Measurements from ENCODE around the gene LIPN. TPM values are rescaled to one million over a fixed set of nuclear protein-coding genes. Genes with fewer than 3 reads are reported as not detected.

Gene LIPN
- total RNA-seq, 1 donor from 2014 or later = not detected

- intact Hi-C loops (cut with DNase I) = no loop called here
These were observed 15.8 kb upstream of the LIPN start for GRCh38 chr10:88744002-88744401.

GRCh38 chr10:88745633-88746032 is 14.2 kb upstream of the LIPN start:
- Histone ChIP-seq H3K4me1 (no peaks in the 10 kb centered on the region), H3K27ac (no peak overlapping the region), H3K27me3 (no peaks in the 10 kb centered on the region), H3K4me3 (no peak overlapping the region), H3K36me3 (no peaks in the 10 kb centered on the region), H3K9me3 (peaks cover 4% of the 10 kb centered on the region)
- TF ChIP-seq POLR2A (IDR thresholded peaks at IDR 0.05) (no peak), POLR2AphosphoS5 (IDR thresholded peaks at IDR 0.05; ENCODE audit: insufficient read depth in 1 of 2, low read depth in 1 of 2) (no peak), CTCF (IDR thresholded peaks at IDR 0.05) (no peak)
- intact Hi-C loops (cut with DNase I) = no loop called here
- no peak for DNase-seq (ENCODE audit: extremely low spot score in 2 of 2)

More at GRCh38 chr10:88744002-88744401, 15.8 kb upstream of the LIPN start:
- Histone ChIP-seq H3K27me3 (no peaks in the 10 kb centered on the region), H3K4me1 (no peaks in the 10 kb centered on the region), H3K27ac (no peak overlapping the region), H3K36me3 (no peaks in the 10 kb centered on the region), H3K4me3 (no peak overlapping the region), H3K9me3 (peaks cover 4% of the 10 kb centered on the region)
- TF ChIP-seq CTCF (IDR thresholded peaks at IDR 0.05) (no peak), POLR2AphosphoS5 (IDR thresholded peaks at IDR 0.05; ENCODE audit: insufficient read depth in 1 of 2, low read depth in 1 of 2) (no peak), POLR2A (IDR thresholded peaks at IDR 0.05) (no peak)
- DNase-seq (ENCODE audit: extremely low spot score in 2 of 2) = no peak

GRCh38 chr10:88754287-88754686 is 5.5 kb upstream of the LIPN start:
- Histone ChIP-seq H3K4me3 (no peak overlapping the region), H3K27ac (no peak overlapping the region), H3K9me3 (no peaks in the 10 kb centered on the region), H3K4me1 (no peaks in the 10 kb centered on the region), H3K36me3 (no peaks in the 10 kb centered on the region), H3K27me3 (no peaks in the 10 kb centered on the region)
- TF ChIP-seq POLR2A (IDR thresholded peaks at IDR 0.05) (no peak), POLR2AphosphoS5 (IDR thresholded peaks at IDR 0.05; ENCODE audit: insufficient read depth in 1 of 2, low read depth in 1 of 2) (no peak), CTCF (IDR thresholded peaks at IDR 0.05) (no peak)
- intact Hi-C loops (cut with DNase I) = no loop called here
- DNase-seq (ENCODE audit: extremely low spot score in 2 of 2) = no peak

GRCh38 chr10:88755753-88756152 is 4.1 kb upstream of the LIPN start:
- intact Hi-C loops (cut with DNase I) = no loop called here
- no peak overlapping the region for H3K4me3 ChIP-seq
- H3K9me3 ChIP-seq = no peaks in the 10 kb centered on the region
- TF ChIP-seq CTCF (IDR thresholded peaks at IDR 0.05) (no peak), POLR2A (IDR thresholded peaks at IDR 0.05) (no peak), POLR2AphosphoS5 (IDR thresholded peaks at IDR 0.05; ENCODE audit: insufficient read depth in 1 of 2, low read depth in 1 of 2) (no peak)
- no peaks in the 10 kb centered on the region for H3K4me1 ChIP-seq
- no peak for DNase-seq (ENCODE audit: extremely low spot score in 2 of 2)
- no peak overlapping the region for H3K27ac ChIP-seq
- H3K36me3 ChIP-seq = no peaks in the 10 kb centered on the region
- no peaks in the 10 kb centered on the region for H3K27me3 ChIP-seq

GRCh38 chr10:88756660-88757059 is 3.2 kb upstream of the LIPN start:
- DNase-seq (ENCODE audit: extremely low spot score in 2 of 2) = no peak
- Histone ChIP-seq H3K27ac (no peak overlapping the region), H3K4me3 (no peak overlapping the region), H3K9me3 (no peaks in the 10 kb centered on the region), H3K36me3 (no peaks in the 10 kb centered on the region), H3K4me1 (no peaks in the 10 kb centered on the region), H3K27me3 (no peaks in the 10 kb centered on the region)
- intact Hi-C loops (cut with DNase I) = no loop called here
- TF ChIP-seq CTCF (IDR thresholded peaks at IDR 0.05) (no peak), POLR2AphosphoS5 (IDR thresholded peaks at IDR 0.05; ENCODE audit: insufficient read depth in 1 of 2, low read depth in 1 of 2) (no peak), POLR2A (IDR thresholded peaks at IDR 0.05) (no peak)

Data from vagina (tissue), 2 donors.